IMR-90 (cell line): ENCODE data around the gene EMSY. TPM values are rescaled to one million over a fixed set of nuclear protein-coding genes. Genes with fewer than 3 reads are reported as not detected.

Experiments
- ATAC-seq: fragments of 200-7000 bp; cut with Tn5 transposase; 2 replicates; pipeline ENCODE4 v1.9.1; 2020; ENCODE audit warnings: low read depth, mild to moderate bottlenecking, moderate library complexity
- BruUV-seq: library from RNA; stranded (reverse); fragments of 400-500 nt; replicated peaks from 2 replicates; lab custom pipeline; 2021; lab: Mats Ljungman, UMichigan
- CTCF ChIA-PET: fragments of 300-600 bp; formaldehyde crosslinking; extraction: SDS; loops from one replicate; lab custom pipeline; 2021; ENCODE audit warnings: antibody characterized with exemption; lab: Yijun Ruan, JAX
- POLR2A ChIA-PET: fragments of 300-600 bp; sonication (Branson Sonifier 250); formaldehyde crosslinking; loops from one replicate; lab custom pipeline; 2022; ENCODE audit warnings: antibody characterized with exemption; ENCODE audit not compliant: unreplicated experiment; lab: Charles Lee
- DNase-seq: peaks from one replicate; pipeline ENCODE4 v3.0.0; 2013
- H2AFZ ChIP-seq: replicated peaks from 2 replicates; pipeline ENCODE3; 2013; ENCODE audit warnings: low read length, mild to moderate bottlenecking; ENCODE audit not compliant: poor library complexity
- H2AK5ac ChIP-seq: 2 replicates; pipeline ENCODE4 v1.6.1; 2013; ENCODE audit warnings: low read depth, low read length, inconsistent platforms
- H2AK9ac ChIP-seq: replicated peaks from 2 replicates; pipeline ENCODE3; 2013; ENCODE audit warnings: mild to moderate bottlenecking, low read depth, low read length, moderate library complexity; ENCODE audit not compliant: poor library complexity
- H2BK120ac ChIP-seq: 2 replicates; pipeline ENCODE4 v1.6.1; 2013; ENCODE audit warnings: low read depth, low read length, inconsistent platforms
- H2BK15ac ChIP-seq: 3 replicates; pipeline ENCODE4 v1.6.1; 2013; ENCODE audit warnings: low read depth, low read length, inconsistent platforms
- H2BK20ac ChIP-seq: 2 replicates; pipeline ENCODE4 v1.6.1; 2013; ENCODE audit warnings: low read depth, mild to moderate bottlenecking, inconsistent platforms, low read length, moderate library complexity
- H2BK5ac ChIP-seq: 2 replicates; pipeline ENCODE4 v1.6.1; 2013; ENCODE audit warnings: mild to moderate bottlenecking, low read depth, low read length, inconsistent platforms; ENCODE audit not compliant: poor library complexity, severe bottlenecking
- H3K14ac ChIP-seq: replicated peaks from 2 replicates; pipeline ENCODE4 v1.6.1; 2013; ENCODE audit warnings: low read depth, low read length, inconsistent platforms
- H3K18ac ChIP-seq: 2 replicates; pipeline ENCODE4 v1.6.1; 2013; ENCODE audit warnings: low read depth, low read length, control low read depth
- H3K23ac ChIP-seq: 2 replicates; pipeline ENCODE4 v1.6.1; 2013; ENCODE audit warnings: low read depth, low read length, inconsistent platforms
- H3K27ac ChIP-seq: 2 replicates; pipeline ENCODE4 v1.5.1; 2013; ENCODE audit warnings: mild to moderate bottlenecking, control low read depth, low read length; ENCODE audit not compliant: insufficient read depth
- H3K27me3 ChIP-seq: 2 replicates; pipeline ENCODE4 v1.6.1; 2013; ENCODE audit warnings: low read length; ENCODE audit not compliant: control insufficient read depth, insufficient read depth
- H3K36me3 ChIP-seq: 2 replicates; pipeline ENCODE4 v1.6.1; 2013; ENCODE audit warnings: low read length, mixed read lengths; ENCODE audit not compliant: control insufficient read depth, insufficient read depth
- H3K4ac ChIP-seq: 2 replicates; pipeline ENCODE4 v1.6.1; 2013; ENCODE audit warnings: low read depth, low read length, inconsistent platforms
- H3K4me1 ChIP-seq: 2 replicates; pipeline ENCODE4 v1.6.1; 2013; ENCODE audit warnings: low read length, mixed read lengths; ENCODE audit not compliant: control insufficient read depth, insufficient read depth
- H3K4me2 ChIP-seq: 2 replicates; pipeline ENCODE4 v1.6.1; 2013; ENCODE audit warnings: low read depth, mild to moderate bottlenecking, control low read depth, low read length, moderate library complexity
- H3K4me3 ChIP-seq: 2 replicates; pipeline ENCODE4 v1.5.1; 2013; ENCODE audit warnings: low read depth, mild to moderate bottlenecking, control low read depth, low read length, moderate library complexity; ENCODE audit not compliant: insufficient read depth
- H3K56ac ChIP-seq: 2 replicates; pipeline ENCODE4 v1.6.1; 2013; ENCODE audit warnings: low read length, inconsistent platforms; ENCODE audit not compliant: insufficient read depth; ENCODE audit errors: extremely low read depth
- H3K79me1 ChIP-seq, 2 experiments: 2 replicates each; pipeline ENCODE4 v1.6.1; 2013; ENCODE audit warnings: low read length in 2 of 2, inconsistent platforms in 1 of 2, low read depth in 1 of 2
- H3K9ac ChIP-seq: 2 replicates; pipeline ENCODE4 v1.6.1; 2013; ENCODE audit warnings: low read depth, low read length, control low read depth
- H3K9me1 ChIP-seq: 2 replicates; pipeline ENCODE4 v1.6.1; 2013; ENCODE audit warnings: low read length, inconsistent platforms; ENCODE audit not compliant: insufficient read depth
- H3K9me3 ChIP-seq: 2 replicates; pipeline ENCODE4 v1.6.1; 2013; ENCODE audit warnings: low read length; ENCODE audit not compliant: control insufficient read depth, insufficient read depth
- H4K20me1 ChIP-seq: 2 replicates; pipeline ENCODE4 v1.6.1; 2013; ENCODE audit warnings: low read length, inconsistent platforms; ENCODE audit not compliant: insufficient read depth
- H4K5ac ChIP-seq: 2 replicates; pipeline ENCODE4 v1.6.1; 2013; ENCODE audit warnings: mild to moderate bottlenecking, low read depth, low read length, control low read depth
- H4K8ac ChIP-seq, 2 experiments: 2 replicates each; pipeline ENCODE4 v1.6.1; 2013; ENCODE audit warnings: low read depth in 2 of 2, low read length in 2 of 2, control low read depth in 1 of 2, inconsistent platforms in 1 of 2
- H4K91ac ChIP-seq: 2 replicates; pipeline ENCODE4 v1.6.1; 2013; ENCODE audit warnings: low read depth, low read length, inconsistent platforms; ENCODE audit not compliant: insufficient read depth
- BHLHE40 ChIP-seq: fragments of 150-350 bp; IDR thresholded peaks from 2 replicates; pipeline ENCODE4 v1.6.1; 2016; ENCODE audit warnings: mild to moderate bottlenecking, low read depth, low read length
- CEBPB ChIP-seq: IDR thresholded peaks from 2 replicates; pipeline ENCODE4 v1.6.1; 2012; ENCODE audit warnings: low read depth, low read length, improper control_type of control experiment
- CHD1 ChIP-seq: IDR thresholded peaks from 2 replicates; pipeline ENCODE4 v1.6.1; 2012; ENCODE audit warnings: low read depth, low read length, improper control_type of control experiment
- CTCF ChIP-seq: conservative IDR thresholded peaks from 2 replicates; pipeline ENCODE4 v1.5.1; 2012; ENCODE audit warnings: mild to moderate bottlenecking, low read depth, low read length, improper control_type of control experiment
- ELK1 ChIP-seq: fragments of 150-350 bp; IDR thresholded peaks from 2 replicates; pipeline ENCODE4 v1.6.1; 2016; ENCODE audit warnings: low read depth, mild to moderate bottlenecking, low read length, moderate library complexity, borderline replicate concordance
- FOS ChIP-seq: fragments of 150-350 bp; IDR thresholded peaks from 2 replicates; pipeline ENCODE4 v1.6.1; 2016; ENCODE audit warnings: low read depth, low read length
- MAFK ChIP-seq: IDR thresholded peaks from 2 replicates; pipeline ENCODE4 v1.6.1; 2012; ENCODE audit warnings: low read depth, low read length, improper control_type of control experiment
- MAZ ChIP-seq: IDR thresholded peaks from 2 replicates; pipeline ENCODE4 v1.6.1; 2012; ENCODE audit warnings: low read depth, mild to moderate bottlenecking, low read length, improper control_type of control experiment, moderate library complexity, borderline replicate concordance
- MXI1 ChIP-seq: IDR thresholded peaks from 2 replicates; pipeline ENCODE4 v1.6.1; 2012; ENCODE audit warnings: low read depth, mild to moderate bottlenecking, low read length, moderate library complexity, borderline replicate concordance
- NFE2L2 ChIP-seq: fragments of 150-350 bp; IDR thresholded peaks from 2 replicates; pipeline ENCODE4 v1.6.1; 2016; ENCODE audit warnings: low read depth, mild to moderate bottlenecking, low read length
- POLR2A ChIP-seq: IDR thresholded peaks from 2 replicates; pipeline ENCODE4 v1.6.1; 2012; ENCODE audit warnings: mild to moderate bottlenecking, low read depth, low read length
- RAD21 ChIP-seq: IDR thresholded peaks from 2 replicates; pipeline ENCODE4 v1.6.1; 2012; ENCODE audit warnings: low read length, improper control_type of control experiment
- RCOR1 ChIP-seq: IDR thresholded peaks from 2 replicates; pipeline ENCODE4 v1.6.1; 2012; ENCODE audit warnings: mild to moderate bottlenecking, low read length, improper control_type of control experiment; ENCODE audit not compliant: insufficient replicate concordance
- RFX5 ChIP-seq: IDR thresholded peaks from 2 replicates; pipeline ENCODE4 v1.8.0; 2012; ENCODE audit warnings: low read depth, mild to moderate bottlenecking, low read length, moderate library complexity
- SMC3 ChIP-seq: fragments of 150-350 bp; IDR thresholded peaks from 2 replicates; pipeline ENCODE4 v1.6.1; 2016; ENCODE audit warnings: low read depth, mild to moderate bottlenecking, antibody characterized with exemption, low read length, moderate library complexity
- USF2 ChIP-seq: fragments of 150-350 bp; IDR thresholded peaks from 2 replicates; pipeline ENCODE4 v1.6.1; 2017; ENCODE audit warnings: mild to moderate bottlenecking, antibody characterized with exemption, low read length, low read depth
- WGBS, 2 experiments: methylation state at CpG; one replicate each; pipeline versions ENCODE4 v1.1.5 to v1.1.7; 2013; ENCODE audit warnings: missing lambda C conversion rate in 2 of 2; ENCODE audit not compliant: insufficient read length in 1 of 2; ENCODE audit errors: extremely low coverage in 2 of 2; 5-methylcytosine and 5-hydroxymethylcytosine counted together
- dilution Hi-C: fragments of 300-500 bp; cut with HindIII; formaldehyde crosslinking; loops from one replicate; pipeline ENCODE4 v1.14.3; 2018; ENCODE audit warnings: low sequenced_read_pairs; ENCODE audit not compliant: unreplicated experiment
- in situ Hi-C: fragments of 300-500 bp; cut with MboI; formaldehyde crosslinking; loops from 3 replicates; pipeline ENCODE4 v1.14.3; 2019; ENCODE audit warnings: low sequenced_read_pairs, inconsistent platforms, mixed read lengths
- intact Hi-C: fragments of 100-400 bp; cut with micrococcal nuclease; formaldehyde crosslinking; loops from 2 replicates; pipeline ENCODE4 v1.10.0; 2022
- polyA plus RNA-seq, 3 experiments: library from polyadenylated mRNA; depleted of rRNA; stranded (reverse); fragments of >200 nt; gene quantifications; 2 replicates each; pipeline ENCODE4 v1.2.3, GENCODE V29; 2012; ENCODE audit warnings: low replicate concordance in 1 of 3
- total RNA-seq: library from RNA; depleted of rRNA; stranded (reverse); fragments of >200 nt; gene quantifications from 2 replicates; pipeline ENCODE4 v1.2.3, GENCODE V29; 2012

EMSY gene
- total and polyA plus RNA-seq, 2 of the 4 experiments (the other 2 are of a cell fraction) = 14.1 to 22.0 TPM

- no peak overlapping the region for H2BK20ac ChIP-seq
- H3K4me3 ChIP-seq = no peak overlapping the region
- DNase-seq (no peak), ATAC-seq (no peak)
- H4K8ac ChIP-seq = no peak overlapping the region
- intact Hi-C loops (loop anchor here (2.0 kb wide), 1 partner anchor 129 kb away; no protein-coding TSS in a partner anchor), in situ Hi-C loops (no loop called here), dilution Hi-C loops (no loop called here)
- H3K14ac ChIP-seq = no peak overlapping the region
- no peak overlapping the region for H3K56ac ChIP-seq
- no peak overlapping the region for H2AK5ac ChIP-seq
- no peaks in the 10 kb centered on the region for H4K20me1 ChIP-seq
- no peak overlapping the region for H2BK15ac ChIP-seq
- no peak overlapping the region for H2BK5ac ChIP-seq
- no peak overlapping the region for H3K27ac ChIP-seq
- TF ChIP-seq ELK1 = no peak
- TF ChIP-seq FOS = no peak
- TF ChIP-seq MAZ = no peak
- no peak for TF ChIP-seq MXI1
- TF ChIP-seq RAD21 = peak; percentile 26; the same call in 1 of the 2 replicates
- TF ChIP-seq BHLHE40 = no peak
- TF ChIP-seq NFE2L2 = no peak
- peak; percentile 21; the same call in 1 of the 2 replicates for TF ChIP-seq SMC3
- no peak for TF ChIP-seq RCOR1
- no peak for TF ChIP-seq POLR2A
- TF ChIP-seq CEBPB = no peak
- TF ChIP-seq CTCF = peak; percentile 35
- TF ChIP-seq CHD1 = no peak
- TF ChIP-seq USF2 = no peak
- no peak for TF ChIP-seq RFX5
- TF ChIP-seq MAFK = no peak
- H3K18ac ChIP-seq = no peak overlapping the region
- WGBS, 2 experiments = no CpG with 5 or more reads among the region's 2 CpGs
- no peak overlapping the region for H4K91ac ChIP-seq
- no peak overlapping the region for H3K4me2 ChIP-seq
- H4K5ac ChIP-seq = no peak overlapping the region
- no peaks in the 10 kb centered on the region for H3K4me1 ChIP-seq
- no peak overlapping the region for H3K9ac ChIP-seq
- POLR2A ChIA-PET = no interaction called here
- no peaks in the 10 kb centered on the region; a peak in 1 of 4 replicates for H3K79me1 ChIP-seq
- H3K4ac ChIP-seq = no peak overlapping the region
- H3K27me3 ChIP-seq = no peaks in the 10 kb centered on the region
- H3K23ac ChIP-seq = no peak overlapping the region
- CTCF ChIA-PET = interaction anchor here (0.6 kb wide), 2 partner anchors 47 to 149 kb away, joined by 3 to 4 read pairs; no protein-coding TSS in a partner anchor
- H3K9me1 ChIP-seq = peaks cover 3% of the 10 kb centered on the region
- H2BK120ac ChIP-seq = no peak overlapping the region
- no TSS peak for BruUV-seq
- H2AFZ ChIP-seq = no peak overlapping the region
- H2AK9ac ChIP-seq = no peak overlapping the region
- no peaks in the 10 kb centered on the region for H3K9me3 ChIP-seq
- peaks cover 2% of the 10 kb centered on the region; the same call in 1 of the 2 replicates for H3K36me3 ChIP-seq
Measured at GRCh38 chr11:76551400-76551799, 106.6 kb downstream of the EMSY start.
